GM23248 (cell line): Measurements from ENCODE around the gene COL16A1.

ENCODE experiments used
- EZH2 ChIP-seq: fragments of 200-600 bp; sonication (generic); IDR thresholded peaks from 2 replicates; pipeline ENCODE4 v1.6.1; 2018; ENCODE audit warnings: antibody characterized with exemption, mild to moderate bottlenecking; ENCODE audit not compliant: insufficient read depth, poor library complexity, severe bottlenecking
- EZH2phosphoT487 ChIP-seq: fragments of 200-600 bp; sonication (generic); IDR thresholded peaks from 2 replicates; pipeline ENCODE4 v1.6.1; 2018; ENCODE audit warnings: antibody characterized with exemption, moderate library complexity, mild to moderate bottlenecking, low read depth; ENCODE audit not compliant: insufficient read depth

DNA sequence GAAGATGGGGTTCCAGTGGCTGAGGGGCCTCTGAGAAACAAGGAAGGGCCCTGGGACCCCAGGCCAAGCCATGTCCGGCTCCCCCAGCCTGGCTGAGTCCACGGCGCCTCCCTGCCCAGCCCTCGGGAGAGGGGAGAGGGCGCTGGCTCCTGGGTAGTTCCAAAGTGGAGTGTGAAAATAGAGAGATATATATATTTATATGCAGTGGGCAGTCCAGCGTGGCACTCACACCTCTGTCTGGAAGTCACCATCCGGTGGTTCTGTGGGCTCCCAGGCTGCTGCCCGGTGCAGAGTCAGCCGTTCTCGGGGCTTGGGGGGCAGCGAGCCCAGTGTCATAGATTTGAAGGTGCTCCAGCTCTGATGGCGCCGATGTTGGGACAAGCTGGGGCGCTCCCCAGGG is 23.4 kb upstream of the COL16A1 start:
- TF ChIP-seq EZH2 (no peak), EZH2phosphoT487 (no peak)
